Inferior parietal cortex (tissue), 1 donor: ENCODE results near the gene RPL3.
"Not testable (repeated sequence)": the region's sequence is repeated elsewhere in the genome, so short reads cannot be mapped to it uniquely, and the experiment has no call there.

Experiments used
- DNase-seq: peaks from one replicate; pipeline ENCODE4 v3.0.0-alpha.2; 2016; ENCODE audit errors: extremely low spot score

The RPL3 gene

DNA sequence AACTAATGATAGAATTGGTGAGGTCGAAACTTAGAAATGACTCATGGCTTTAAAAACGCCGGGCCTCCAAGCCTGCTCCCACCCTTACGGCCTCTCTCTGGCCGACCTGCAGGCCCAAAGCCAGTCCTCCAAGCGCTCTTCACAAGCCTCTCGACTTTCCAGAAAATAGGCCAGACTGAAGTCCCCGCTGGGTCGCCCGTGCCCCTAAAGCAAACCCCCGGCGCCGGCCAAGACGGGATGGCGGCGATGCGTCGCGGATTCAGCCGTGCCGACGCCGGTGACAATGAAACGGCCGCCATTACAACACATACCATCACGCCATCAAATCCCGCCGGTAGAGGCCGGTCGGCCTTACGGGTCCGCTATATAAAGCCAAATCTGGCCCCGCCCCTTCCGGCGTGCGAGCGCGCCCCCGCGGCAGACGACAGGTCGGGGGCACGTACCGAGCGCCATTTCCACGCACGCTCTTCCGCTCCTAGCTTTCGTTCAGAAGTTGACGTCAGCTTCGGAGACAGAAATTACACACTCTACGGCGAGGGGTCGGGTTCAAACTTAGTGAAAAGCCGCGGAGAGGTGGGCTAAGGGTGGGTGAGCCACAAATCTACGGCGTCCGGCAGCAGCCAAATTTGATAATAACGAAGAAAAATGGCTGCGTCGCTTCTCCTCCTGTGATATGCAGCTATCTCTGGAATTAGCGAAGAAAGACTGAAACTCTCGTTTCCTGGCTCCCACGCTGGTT lies at the start of gene RPL3:
Gene RPL3, minus strand, starts transcription at position 340 of the 739 bp plus-strand sequence. Its CDS starts 26 bp downstream, at position 314.
- peak; percentile 99 for DNase-seq

GRCh38 chr22:39369186-39369585 lies 49.8 kb upstream of the RPL3 start:
- no peak for DNase-seq

DNA sequence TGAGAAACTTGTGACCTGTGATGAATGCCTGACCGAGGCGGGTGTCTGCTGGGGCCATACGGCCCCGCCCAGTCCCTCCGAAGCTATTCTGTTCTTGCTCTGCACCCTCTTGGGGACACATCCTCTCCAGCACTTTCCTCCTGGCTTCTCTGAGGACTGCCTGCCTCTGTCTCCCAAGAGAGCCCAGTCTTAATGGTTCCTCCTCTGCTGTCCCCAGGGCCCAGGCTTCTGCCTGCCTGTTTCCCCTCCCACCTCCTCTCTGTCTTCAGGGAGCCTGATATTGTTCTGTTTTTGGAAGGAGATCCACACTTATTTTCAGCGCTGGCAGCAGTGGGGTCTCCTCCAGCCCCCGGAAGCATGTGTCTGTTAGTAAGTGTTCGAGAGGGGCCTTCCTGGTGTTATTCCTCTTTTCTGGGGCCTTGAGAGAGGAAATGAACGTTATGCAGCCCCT lies 49.1 kb upstream of the RPL3 start:
- DNase-seq, result no peak

DNA sequence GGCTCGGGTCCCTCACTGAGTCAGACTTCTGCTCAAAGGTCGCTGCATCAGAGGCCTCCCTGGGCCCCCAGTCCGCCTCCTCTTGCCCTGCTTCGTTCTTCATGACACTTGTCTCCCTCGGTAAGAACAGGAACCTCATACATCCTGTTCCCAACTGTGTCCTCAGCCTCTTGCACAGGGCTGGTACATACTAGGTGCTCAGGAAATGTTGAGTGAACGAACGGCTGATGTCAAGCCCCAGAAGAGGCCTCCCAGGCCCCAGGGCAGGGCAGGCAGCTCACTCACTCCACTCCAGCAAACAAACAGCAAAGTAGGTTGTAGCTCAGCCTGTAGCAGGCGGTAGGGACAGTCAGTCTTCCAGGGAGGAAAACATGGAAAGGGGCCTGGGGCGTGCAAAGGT lies 47.6 kb upstream of the RPL3 start:
- DNase-seq, result no peak

GRCh38 chr22:39365492-39365780 lies 46.0 kb upstream of the RPL3 start:
- no peak for DNase-seq

DNA sequence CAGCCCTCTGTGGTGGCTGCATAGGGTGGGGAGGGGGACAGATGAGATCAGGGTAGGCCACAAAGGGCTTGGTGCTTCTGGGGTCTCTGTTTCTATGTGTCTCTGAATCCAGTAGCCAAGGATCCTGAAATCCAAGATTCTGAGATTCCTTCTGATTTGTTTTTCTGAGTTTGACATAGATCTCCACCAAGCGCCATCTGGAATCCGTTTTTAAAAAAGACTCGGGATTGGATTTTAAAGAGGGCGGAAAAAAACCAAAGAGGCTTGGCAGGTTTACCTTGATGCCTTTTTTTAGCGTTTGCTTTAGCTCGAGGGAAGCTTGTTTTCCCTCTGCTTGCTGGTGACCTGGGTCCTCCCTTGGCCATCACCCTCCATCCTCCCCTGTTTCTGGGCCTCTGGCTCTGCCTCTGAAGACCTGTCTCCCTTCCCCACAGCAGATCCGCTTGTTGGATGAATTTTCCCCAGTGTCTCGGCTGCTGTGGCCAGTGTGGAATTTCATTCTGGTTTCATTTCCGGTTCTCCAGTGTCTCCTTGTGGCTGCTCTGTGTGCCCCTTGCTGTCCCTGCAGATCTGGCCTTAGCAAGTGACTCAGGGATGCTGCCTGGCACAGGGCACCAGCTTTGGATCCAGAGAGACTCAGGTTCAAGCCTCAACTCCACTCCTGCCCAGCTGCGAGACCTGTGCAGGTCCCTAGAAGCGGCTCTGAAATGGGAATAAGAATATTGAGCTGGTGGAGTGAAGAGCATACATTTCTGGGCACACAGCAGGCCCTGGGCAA lies 45.5 kb upstream of the RPL3 start:
- DNase-seq, result no peak

- DNase-seq, result no peak
Observed at GRCh38 chr22:39363751-39364515, 44.5 kb upstream of the RPL3 start.

GRCh38 chr22:39362932-39363331 lies 43.5 kb upstream of the RPL3 start:
- DNase-seq, result no peak

GRCh38 chr22:39362271-39362670 lies 42.8 kb upstream of the RPL3 start:
- DNase-seq, result no peak

DNA sequence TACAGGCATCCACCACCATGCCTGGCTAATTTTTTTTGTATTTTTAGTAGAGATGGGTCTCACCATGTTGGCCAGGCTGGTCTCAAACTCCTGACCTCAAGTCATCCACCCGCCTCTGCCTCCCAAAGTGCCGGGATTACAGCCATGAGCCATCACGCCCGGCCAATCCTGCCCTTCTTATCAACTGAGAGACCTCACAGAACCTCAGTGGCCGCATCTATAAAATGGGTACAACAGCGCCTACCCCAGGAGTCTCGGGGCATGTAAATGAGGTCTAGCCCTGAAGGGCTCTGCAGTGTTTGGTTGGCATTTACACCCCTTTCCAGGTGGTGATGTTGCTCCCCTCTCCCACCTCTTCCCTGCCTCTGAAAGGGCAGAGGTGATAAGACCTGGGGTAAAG lies 42.1 kb upstream of the RPL3 start:
- no peak for DNase-seq

GRCh38 chr22:39360674-39361413 lies 41.4 kb upstream of the RPL3 start:
- no peak for DNase-seq

- no peak for DNase-seq
Observed at GRCh38 chr22:39360242-39360641, 40.8 kb upstream of the RPL3 start.

GRCh38 chr22:39359659-39360195 lies 40.3 kb upstream of the RPL3 start:
- no peak for DNase-seq

DNA sequence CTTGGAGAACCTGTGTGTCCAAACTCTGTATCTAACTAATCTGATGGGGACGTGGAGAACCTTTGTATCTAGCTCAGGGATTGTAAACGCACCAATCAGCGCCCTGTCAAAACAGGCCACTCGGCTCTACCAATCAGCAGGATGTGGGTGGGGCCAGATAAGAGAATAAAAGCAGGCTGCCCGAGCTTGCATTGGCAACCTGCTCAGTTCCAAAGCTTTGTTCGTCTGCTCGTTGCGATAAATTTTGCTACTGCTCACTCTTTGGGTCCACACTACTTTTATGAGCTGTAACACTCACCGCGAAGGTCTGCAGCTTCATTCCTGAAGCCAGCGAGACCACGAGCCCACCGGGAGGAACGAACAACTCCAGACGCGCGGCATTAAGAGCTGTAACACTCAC lies 38.8 kb upstream of the RPL3 start:
- not testable (repeated sequence) for DNase-seq

DNA sequence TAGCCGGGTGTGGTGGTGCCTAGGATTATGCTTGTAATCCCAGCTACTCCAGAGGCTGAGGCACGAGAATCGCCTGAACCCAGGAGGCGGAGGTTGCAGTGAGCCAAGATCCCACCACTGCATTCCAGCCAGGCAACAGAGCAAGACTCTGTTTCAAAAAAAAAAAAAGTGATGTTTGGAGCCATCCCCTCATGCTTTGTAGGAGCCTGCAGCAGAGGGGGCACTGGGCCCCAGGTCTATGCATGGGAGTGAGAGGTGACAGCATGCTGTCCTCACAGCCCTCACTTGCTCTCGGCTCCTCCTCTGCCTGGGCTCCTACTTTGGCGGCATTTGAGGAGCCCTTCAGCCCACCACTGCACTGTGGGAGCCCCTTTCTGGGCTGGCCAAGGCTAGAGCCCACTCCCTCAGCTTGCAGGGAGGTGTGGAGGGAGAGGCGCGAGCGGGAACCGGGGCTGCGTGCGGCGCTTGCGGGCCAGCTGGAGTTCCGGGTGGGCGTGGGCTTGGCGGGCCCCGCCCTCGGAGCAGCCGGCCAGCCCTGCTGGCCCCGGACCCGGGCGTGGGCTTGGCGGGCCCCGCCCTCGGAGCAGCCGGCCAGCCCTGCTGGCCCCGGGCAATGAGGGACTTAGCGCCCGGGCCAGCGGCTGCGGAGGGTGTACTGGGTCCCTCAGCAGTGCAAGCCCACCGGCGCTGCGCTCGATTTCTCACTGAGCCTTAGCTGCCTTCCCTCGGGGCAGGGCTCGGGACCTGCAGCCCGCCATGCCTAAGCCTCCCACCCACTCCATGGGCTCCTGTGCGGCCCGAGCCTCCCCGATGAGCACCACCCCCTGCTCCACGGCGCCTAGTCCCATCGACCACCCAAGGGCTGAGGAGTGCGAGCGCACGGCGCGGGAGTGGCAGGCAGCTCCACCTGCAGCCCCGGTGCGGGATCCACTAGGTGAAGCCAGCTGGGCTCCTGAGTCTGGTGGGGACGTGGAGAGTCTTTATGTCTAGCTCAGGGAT lies 38.0 kb upstream of the RPL3 start:
- DNase-seq, result not testable (repeated sequence)

DNA sequence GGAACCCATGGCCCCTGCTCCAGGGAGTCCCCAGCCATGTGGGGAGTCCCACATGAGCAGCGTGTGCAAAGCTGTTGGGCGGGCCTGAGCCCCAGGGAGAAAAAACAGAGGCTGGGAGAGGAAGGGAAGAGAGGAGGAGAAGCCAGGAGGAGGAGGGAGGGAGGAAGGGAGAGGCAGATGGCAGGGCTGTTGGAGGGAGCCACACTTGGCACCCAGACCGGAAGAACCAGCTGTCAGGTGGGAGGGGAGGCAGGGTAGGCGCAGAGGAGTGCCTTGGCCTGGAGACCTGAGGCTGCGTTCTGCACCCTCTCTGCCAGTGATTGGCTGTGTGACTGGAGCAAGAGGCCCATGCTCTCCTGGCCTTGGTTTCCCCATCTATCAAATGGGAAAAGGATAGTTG lies 37.0 kb upstream of the RPL3 start:
- no peak for DNase-seq

GRCh38 chr22:39355805-39356204 lies 36.4 kb upstream of the RPL3 start:
- not testable (repeated sequence) for DNase-seq

GRCh38 chr22:39355080-39355479 lies 35.7 kb upstream of the RPL3 start:
- no peak for DNase-seq

- no peak for DNase-seq
Observed at GRCh38 chr22:39353346-39353745, 33.9 kb upstream of the RPL3 start.

DNA sequence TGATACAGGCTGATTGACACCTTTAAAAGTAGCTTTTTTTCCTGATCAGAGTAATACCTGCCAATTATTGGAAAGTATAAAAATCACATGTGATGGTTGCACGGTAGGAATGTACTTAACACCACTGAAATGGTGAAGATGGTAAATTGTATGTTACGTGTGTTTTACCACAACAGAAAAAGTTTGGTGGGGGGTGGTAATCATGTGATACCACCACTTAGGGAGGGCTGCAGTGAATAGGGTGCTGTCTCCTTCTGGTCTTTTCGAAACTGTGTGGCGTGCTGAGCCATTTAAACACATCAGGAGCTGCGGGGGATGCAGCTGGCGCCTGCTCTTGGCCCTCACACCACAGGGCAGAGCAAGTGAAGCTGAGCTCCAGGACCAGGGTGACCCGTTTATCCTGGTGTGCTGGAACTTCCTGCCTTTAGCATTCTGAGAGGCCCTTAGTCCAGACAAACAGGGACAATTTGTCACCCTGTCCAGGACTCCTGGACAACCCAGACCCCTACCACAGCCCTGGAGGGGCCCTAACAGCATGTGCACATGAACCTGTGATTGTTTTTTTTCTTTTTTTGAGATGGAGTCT lies 33.0 kb upstream of the RPL3 start:
- DNase-seq, result no peak
